ENCODE measurements around the gene CEACAM19. TPM values are rescaled to one million over a fixed set of nuclear protein-coding genes. Genes with fewer than 3 reads are reported as not detected.

CEACAM19 gene
- total RNA-seq, 1 experiment from 2014 or later = 3.5 TPM

- Histone ChIP-seq H2BK15ac (ENCODE audit: low read depth, low read length) (no peak overlapping the region), H4K20me1 (ENCODE audit: control insufficient read depth, insufficient read depth, insufficient read length) (no peaks in the 10 kb centered on the region), H2BK12ac (ENCODE audit: insufficient read length, low read depth, low read length) (no peak overlapping the region), H3K9me3 (ENCODE audit: control insufficient read depth, low read depth, low read length) (no peaks in the 10 kb centered on the region), H2BK20ac (ENCODE audit: low read depth, low read length, poor library complexity, severe bottlenecking) (no peak overlapping the region), H3K27ac (ENCODE audit: insufficient read length, low read depth, low read length) (no peak overlapping the region), H2AFZ (ENCODE audit: low read length) (no peak overlapping the region), H3K27me3 (ENCODE audit: insufficient read depth, low read length) (no peaks in the 10 kb centered on the region), H3K56ac (ENCODE audit: insufficient read length, low read depth, low read length) (no peak overlapping the region), H2BK5ac (ENCODE audit: insufficient read length, low read length) (no peak overlapping the region), H3K23me2 (ENCODE audit: insufficient read length, low read depth, low read length, poor library complexity, severe bottlenecking) (no peaks in the 10 kb centered on the region), H3K9ac (ENCODE audit: extremely low read depth, insufficient read length, low read length) (no peak overlapping the region), H3K4ac (ENCODE audit: low read depth, low read length) (no peak overlapping the region), H4K8ac (replicated peaks; ENCODE audit: insufficient read length, low read depth, low read length) (no peak overlapping the region), H3K18ac (ENCODE audit: insufficient read length, low read depth, low read length) (no peak overlapping the region), H2AK5ac (ENCODE audit: insufficient read length, low read length) (no peak overlapping the region), H3K4me1 (ENCODE audit: insufficient read depth, low read length) (no peaks in the 10 kb centered on the region), H2BK120ac (ENCODE audit: low read depth, low read length, poor library complexity, severe bottlenecking) (no peak overlapping the region), H3K23ac (ENCODE audit: insufficient read length, low read depth, low read length) (no peak overlapping the region), H4K91ac (ENCODE audit: insufficient read length, low read depth, low read length) (no peak overlapping the region), H3K79me2 (ENCODE audit: insufficient read depth, low read length) (no peaks in the 10 kb centered on the region), H3K79me1 (ENCODE audit: insufficient read depth, low read depth, low read length, poor library complexity, severe bottlenecking) (no peaks in the 10 kb centered on the region), H3T11ph (ENCODE audit: low read length) (no peak overlapping the region), H3K14ac (ENCODE audit: insufficient read depth, low read length) (no peak overlapping the region), H3K4me2 (ENCODE audit: insufficient read depth, insufficient read length, low read length) (no peak overlapping the region), H4K5ac (ENCODE audit: insufficient read length, low read depth, low read length) (no peak overlapping the region)
- Mint-ChIP-seq H3K36me3 (ENCODE audit: insufficient read depth in 1 of 3, low read depth in 3 of 3) (peaks cover 27 to 65% (median 37%) of the 10 kb centered on the region in 3 experiments; a peak in 6 of 7 replicates), H3K9me3 (no peaks in the 10 kb centered on the region), H3K4me3 (no peak overlapping the region), H3K27ac (no peak overlapping the region), H3K27me3 (ENCODE audit: low read depth) (no peaks in the 10 kb centered on the region), H3K4me1 (peaks cover 0 to 7% of the 10 kb centered on the region in 2 experiments; a peak in 2 of 4 replicates)
- WGBS (ENCODE audit: extremely low coverage, insufficient read length, low lambda C conversion rate) = no CpG with 5 or more reads among the region's 15 CpGs
- no peak for TF ChIP-seq CTCF (conservative IDR thresholded peaks at IDR 0.05)
- DNase-seq = no peak
These were observed 21.6 kb upstream of the CEACAM19 start for GRCh38 chr19:44649578-44650145.
